ENCODE measurements around the gene NHSL1.

DNA sequence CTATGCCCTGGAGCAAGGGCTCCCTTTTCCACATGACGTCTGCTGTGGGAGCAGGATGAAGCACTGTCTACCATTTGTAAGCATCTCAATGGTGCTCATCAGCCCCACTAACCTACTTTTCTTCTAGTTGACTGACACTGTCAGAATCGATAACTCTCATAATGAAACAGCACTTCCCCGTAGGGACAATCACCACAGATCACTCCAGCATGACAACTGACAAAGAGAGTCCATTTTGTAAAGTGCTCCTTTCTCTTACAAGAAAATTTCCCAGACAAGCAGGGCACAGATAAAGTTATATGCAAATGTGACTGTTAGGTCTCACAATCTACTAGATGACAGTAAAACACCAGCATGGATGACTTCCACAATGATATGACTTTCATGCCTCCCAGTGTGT is 48.8 kb downstream of the NHSL1 start:
- TF ChIP-seq RAD21 (IDR thresholded peaks at IDR 0.05) (no peak), NR2F2 (IDR thresholded peaks at IDR 0.05) (no peak), REST (IDR thresholded peaks at IDR 0.05) (no peak), FOXA2 (IDR thresholded peaks at IDR 0.05) (no peak), YY1 (IDR thresholded peaks at IDR 0.05) (no peak)
- TF ChIP-seq, protein P1, sequence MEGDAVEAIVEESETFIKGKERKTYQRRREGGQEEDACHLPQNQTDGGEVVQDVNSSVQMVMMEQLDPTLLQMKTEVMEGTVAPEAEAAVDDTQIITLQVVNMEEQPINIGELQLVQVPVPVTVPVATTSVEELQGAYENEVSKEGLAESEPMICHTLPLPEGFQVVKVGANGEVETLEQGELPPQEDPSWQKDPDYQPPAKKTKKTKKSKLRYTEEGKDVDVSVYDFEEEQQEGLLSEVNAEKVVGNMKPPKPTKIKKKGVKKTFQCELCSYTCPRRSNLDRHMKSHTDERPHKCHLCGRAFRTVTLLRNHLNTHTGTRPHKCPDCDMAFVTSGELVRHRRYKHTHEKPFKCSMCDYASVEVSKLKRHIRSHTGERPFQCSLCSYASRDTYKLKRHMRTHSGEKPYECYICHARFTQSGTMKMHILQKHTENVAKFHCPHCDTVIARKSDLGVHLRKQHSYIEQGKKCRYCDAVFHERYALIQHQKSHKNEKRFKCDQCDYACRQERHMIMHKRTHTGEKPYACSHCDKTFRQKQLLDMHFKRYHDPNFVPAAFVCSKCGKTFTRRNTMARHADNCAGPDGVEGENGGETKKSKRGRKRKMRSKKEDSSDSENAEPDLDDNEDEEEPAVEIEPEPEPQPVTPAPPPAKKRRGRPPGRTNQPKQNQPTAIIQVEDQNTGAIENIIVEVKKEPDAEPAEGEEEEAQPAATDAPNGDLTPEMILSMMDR (IDR thresholded peaks at IDR 0.05; ENCODE audit: low read depth, low read length, missing input control), result no peak
- TF ChIP-seq, protein P2, sequence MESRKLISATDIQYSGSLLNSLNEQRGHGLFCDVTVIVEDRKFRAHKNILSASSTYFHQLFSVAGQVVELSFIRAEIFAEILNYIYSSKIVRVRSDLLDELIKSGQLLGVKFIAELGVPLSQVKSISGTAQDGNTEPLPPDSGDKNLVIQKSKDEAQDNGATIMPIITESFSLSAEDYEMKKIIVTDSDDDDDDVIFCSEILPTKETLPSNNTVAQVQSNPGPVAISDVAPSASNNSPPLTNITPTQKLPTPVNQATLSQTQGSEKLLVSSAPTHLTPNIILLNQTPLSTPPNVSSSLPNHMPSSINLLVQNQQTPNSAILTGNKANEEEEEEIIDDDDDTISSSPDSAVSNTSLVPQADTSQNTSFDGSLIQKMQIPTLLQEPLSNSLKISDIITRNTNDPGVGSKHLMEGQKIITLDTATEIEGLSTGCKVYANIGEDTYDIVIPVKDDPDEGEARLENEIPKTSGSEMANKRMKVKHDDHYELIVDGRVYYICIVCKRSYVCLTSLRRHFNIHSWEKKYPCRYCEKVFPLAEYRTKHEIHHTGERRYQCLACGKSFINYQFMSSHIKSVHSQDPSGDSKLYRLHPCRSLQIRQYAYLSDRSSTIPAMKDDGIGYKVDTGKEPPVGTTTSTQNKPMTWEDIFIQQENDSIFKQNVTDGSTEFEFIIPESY (IDR thresholded peaks at IDR 0.05), result no peak

Measured in liver (tissue), 3 donors.